ENCODE results near the gene EIPR1.

- TF ChIP-seq CTCF (IDR thresholded peaks at IDR 0.05) (no peak), POLR2A (IDR thresholded peaks at IDR 0.05) (no peak)
Observed at GRCh38 chr2:3289171-3289515, 88.5 kb downstream of the EIPR1 start.
